ENCODE measurements around the gene INTS11.

The INTS11 gene

DNA sequence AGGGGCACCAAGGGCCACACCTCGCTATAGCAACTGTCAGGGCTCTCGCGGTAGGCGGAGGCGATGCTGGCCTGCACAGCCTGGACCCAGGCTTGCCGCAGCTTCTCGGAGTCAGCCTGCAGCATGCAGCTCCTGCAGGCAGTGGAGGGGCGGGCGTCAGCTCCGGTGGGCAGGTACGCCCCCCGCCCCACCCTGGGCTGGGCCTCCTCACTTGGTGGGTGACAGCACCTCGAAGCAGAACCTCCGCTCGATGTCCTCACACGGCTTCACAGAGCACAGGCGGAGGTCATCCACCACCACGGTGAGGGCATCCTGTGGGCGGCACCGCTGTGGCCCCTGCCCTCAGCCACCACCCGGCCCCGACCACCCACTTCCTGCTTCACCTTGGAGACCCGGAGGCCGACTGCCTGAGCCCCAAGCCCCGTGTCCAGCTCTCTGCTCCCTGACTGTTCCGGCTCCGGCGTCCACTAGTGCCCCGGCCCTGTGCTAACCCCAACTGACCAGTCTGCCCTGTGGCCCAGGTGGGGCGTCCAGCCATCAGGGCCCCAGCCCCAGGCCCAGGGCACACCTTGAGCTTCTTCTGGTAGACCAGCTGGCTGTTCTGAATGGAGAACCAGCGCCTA, 26.5 kb downstream of the INTS11 start:
- DNase-seq = no peak

DNA sequence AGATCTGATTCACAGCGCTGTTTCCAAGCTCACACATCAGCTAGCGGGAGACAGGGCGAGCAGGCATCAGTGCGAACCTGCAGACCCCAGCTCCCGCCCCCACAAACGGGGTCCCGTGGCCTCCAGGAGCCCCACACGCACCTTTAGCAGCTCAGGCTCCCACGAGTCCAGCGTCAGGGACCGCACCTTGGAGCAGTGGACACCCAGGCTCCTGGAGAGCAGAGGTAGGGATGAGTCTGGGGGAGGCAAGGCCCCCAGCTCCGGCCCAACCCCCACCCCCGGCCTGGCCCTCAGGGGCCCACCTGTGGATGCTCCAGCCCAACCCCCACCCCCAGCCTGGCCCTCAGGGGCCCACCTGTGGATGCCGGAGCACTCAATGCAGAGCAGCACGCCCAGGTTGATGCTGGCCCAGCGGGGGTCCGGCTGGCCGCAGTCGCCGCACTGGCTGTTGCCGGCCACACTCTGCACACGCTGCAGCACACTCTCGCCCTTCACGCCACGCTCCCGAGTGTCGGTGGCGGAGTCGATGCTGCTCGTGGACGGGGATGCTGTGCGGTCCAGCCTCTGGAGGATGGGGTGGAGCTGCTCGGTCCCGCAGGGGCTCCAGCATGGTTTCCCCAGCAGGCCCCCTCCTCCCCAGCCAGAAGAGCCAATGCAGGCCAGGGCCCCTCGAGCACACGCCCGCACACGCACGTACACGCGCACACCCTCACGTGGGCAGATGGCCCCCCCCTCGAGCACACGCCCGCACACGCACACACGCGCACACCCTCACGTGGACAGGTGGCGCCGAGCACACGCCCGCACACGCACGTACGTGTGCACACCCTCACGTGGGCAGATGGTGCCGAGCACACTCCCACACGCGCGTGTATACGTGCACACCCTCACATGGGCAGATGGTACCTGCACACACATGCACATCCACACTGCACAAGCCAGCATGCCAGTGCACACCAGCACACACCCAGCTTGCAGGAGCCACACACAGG, 28.1 kb downstream of the INTS11 start:
- no peak for DNase-seq

- DNase-seq = no peak
These were observed 29.1 kb downstream of the INTS11 start for GRCh38 chr1:1295154-1295923.

DNA sequence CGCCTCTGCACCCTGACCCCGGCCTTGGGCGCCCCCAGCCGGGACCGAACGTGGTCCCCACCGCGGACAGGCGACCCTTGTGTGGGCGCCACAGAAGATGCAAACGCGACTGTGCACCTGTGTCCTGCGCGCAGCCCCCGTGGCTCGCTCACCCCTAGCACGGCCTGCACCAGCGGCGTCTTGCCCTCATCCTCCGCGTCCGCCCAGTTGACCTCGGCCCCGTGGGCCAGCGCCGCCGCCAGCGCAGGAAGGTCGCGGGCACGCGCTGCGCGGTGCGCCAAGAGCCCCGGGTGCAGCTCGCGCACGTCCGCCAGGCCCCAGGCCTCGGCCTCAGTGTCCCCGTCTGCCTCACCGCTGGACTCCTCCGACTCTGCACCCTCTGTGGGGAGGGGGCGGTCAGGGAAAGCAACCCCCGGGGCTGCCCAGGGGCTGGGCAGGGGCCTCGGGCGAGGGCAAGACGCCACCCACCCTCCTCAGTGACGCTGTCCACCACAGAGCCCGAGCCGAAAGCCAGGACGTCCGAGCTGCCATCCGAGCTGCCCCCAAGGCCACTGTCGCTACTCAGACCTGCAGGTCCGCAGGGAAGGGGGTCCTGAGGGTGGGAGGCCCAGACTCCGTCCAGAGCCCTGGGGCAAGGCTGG, 30.1 kb downstream of the INTS11 start:
- no peak for DNase-seq

GRCh38 chr1:1293263-1294249, 30.9 kb downstream of the INTS11 start:
- no peak for DNase-seq

DNA sequence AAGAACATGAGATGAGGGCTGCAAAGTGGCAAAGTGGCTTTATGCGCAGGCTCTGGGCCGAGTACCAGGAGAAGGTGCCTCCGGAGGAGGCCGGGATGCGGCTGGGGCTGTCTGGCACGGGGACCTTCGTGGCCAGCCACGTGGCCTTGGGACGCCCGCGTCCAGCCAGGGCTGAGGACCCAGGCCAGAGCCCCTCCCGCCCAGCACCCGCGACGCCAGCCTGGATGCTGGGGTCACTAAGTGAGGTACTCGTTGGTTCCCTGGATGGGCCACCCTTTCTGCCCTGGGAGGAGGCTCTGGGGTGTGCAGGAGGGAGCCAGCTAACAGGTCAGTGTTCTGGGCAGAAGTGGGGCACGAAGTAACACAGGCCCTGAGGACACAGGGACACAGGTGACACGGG, 31.6 kb downstream of the INTS11 start:
- no peak for DNase-seq

DNA sequence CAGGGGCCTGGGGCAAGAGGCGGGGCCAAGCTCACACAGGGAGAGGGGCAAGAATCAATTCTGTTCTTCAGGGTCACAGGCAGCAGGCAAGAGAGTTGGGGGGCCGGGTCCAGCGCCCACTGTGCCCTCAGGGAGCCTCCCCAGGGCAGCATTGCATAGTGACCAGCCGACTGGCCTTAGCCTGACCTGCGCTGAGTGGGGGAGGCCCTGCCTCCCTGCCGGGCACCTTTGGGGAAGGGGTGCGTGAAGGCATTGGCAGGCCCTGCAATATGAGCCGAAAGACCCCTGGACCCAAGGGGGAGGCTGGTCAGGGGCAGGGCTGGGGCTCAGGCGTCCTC, 32.0 kb downstream of the INTS11 start:
- DNase-seq = no peak

DNA sequence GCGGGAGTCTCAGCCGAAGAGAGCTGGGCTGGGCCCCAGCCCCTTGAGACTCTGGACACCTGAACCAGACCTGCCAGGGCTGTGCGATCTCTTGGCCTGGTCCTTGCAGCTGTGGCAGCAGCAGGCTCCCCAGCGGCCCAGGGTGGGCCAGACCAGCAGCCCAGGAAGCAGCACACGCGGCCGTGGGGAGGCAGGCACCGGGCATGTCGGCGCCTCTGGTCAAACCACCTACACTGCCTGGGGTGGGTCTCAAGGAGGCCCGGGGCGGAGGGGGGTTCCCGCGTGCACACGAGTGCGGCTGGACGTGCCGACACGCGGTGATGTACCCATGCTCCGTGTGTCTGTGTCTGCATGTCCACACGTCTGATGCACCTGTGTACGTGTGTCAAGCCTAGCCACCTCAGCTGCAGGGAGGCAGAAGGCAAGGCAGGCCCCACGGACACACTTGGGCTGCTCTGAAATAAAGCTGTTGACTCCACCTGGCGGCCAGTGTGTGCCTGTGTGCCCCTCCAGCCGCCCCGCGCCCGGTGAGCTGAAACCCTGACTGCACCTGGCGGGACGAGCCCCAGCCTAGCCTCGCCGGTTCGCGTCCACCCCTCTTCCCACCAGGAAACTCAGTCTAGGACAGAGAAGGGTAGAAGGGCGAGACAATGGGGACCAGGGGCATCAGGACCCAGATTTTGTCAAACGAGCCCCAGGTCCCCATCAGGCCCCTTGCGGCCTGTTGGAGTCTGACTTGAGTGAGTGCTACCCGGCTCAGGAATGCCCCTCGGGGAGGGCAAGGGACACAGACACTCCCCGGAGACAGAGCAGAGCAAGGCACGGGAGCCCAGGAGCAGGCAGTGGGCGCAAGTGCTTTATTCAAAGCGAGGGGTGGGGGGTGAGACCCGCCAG, 32.7 kb downstream of the INTS11 start:
- peak; percentile 76 to 78 for DNase-seq

GRCh38 chr1:1291023-1291528, 33.4 kb downstream of the INTS11 start:
- DNase-seq = peak in 1 of 2 experiments; percentile 9

DNA sequence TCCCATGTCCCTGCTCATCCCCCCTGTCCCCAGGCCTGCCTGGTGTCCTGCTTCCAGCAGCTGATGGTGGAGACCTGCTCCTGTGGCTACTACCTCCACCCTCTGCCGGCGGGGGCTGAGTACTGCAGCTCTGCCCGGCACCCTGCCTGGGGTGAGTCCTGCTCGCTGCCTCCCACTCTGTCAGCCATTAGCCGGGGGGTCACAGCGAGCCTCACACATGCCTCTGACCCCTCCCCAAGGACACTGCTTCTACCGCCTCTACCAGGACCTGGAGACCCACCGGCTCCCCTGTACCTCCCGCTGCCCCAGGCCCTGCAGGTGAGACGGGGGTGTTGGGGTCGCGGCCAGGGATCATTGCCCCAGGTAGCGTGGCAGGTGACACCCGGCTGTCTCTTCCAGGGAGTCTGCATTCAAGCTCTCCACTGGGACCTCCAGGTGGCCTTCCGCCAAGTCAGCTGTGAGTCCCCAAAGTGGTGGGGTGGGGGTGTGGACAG, 34.2 kb downstream of the INTS11 start:
- DNase-seq = peak; percentile 29 to 42

DNA sequence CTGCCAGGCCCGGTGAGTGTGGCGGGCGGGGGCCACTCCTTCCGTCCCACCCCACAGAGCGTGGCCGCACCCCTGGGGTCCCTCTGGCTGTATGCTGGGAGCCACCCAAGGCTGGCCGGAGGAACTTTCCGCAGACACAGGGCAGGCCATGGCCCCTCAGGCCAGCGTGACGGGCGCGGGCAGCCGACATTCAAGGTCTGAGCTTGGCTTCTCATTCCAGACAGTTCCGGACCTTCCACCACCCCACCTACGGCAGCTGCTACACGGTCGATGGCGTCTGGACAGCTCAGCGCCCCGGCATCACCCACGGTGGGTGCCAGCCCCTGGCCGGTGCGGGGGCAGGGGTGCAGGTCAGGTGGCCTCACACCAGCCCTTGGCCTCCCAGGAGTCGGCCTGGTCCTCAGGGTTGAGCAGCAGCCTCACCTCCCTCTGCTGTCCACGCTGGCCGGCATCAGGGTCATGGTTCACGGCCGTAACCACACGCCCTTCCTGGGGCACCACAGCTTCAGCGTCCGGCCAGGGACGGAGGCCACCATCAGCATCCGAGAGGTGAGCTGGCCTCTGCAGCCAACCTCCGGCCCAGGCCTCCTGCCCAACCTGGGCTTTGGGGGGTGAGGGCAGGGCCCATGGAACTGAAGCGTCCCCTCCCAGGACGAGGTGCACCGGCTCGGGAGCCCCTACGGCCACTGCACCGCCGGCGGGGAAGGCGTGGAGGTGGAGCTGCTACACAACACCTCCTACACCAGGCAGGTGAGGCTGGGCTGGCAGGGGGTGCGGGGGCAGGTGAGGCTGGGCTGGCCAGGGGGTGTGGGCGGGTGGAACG, 37.0 kb downstream of the INTS11 start:
- no peak for DNase-seq

DNA sequence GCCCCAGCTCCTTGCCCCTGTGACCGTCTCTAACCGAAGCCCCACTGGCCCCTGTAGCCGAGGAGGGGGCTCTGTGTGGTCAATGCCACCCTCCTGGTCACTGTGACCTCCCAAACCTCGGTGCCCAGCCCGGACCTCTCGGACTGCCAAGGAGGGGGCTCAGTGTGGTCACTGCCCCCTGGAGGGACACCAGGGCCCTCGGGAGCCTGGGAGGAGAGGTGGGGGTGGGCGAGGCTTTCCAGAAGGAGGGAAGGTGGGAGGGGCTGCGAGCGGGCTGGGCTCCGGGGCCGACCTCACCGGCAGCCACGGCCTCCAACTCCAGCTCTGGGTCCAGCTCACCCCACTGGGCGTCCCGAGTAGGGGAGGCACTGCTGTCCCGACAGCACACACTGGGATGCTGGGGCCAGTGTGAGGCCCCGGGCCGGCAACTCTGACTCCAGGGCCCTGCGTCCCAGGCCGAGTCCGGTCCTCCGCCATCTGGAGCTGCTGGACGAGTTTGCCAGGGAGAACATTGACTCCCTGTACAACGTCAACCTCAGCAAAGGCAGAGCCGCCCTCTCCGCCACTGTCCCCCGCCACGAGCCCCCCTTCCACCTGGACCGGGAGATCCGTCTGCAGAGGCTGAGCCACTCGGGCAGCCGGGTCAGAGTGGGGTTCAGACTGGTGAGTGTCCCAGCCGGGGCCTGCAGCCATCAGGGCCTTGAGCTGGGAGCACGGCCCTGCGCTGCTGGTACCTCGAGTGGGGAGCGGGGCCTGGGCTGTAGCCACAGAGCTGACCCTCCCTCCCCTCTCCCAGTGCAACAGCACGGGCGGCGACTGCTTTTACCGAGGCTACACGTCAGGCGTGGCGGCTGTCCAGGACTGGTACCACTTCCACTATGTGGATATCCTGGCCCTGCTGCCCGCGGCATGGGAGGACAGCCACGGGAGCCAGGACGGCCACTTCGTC, 37.9 kb downstream of the INTS11 start:
- DNase-seq = no peak

- DNase-seq = no peak
These were observed 38.7 kb downstream of the INTS11 start for GRCh38 chr1:1285611-1286311.

DNA sequence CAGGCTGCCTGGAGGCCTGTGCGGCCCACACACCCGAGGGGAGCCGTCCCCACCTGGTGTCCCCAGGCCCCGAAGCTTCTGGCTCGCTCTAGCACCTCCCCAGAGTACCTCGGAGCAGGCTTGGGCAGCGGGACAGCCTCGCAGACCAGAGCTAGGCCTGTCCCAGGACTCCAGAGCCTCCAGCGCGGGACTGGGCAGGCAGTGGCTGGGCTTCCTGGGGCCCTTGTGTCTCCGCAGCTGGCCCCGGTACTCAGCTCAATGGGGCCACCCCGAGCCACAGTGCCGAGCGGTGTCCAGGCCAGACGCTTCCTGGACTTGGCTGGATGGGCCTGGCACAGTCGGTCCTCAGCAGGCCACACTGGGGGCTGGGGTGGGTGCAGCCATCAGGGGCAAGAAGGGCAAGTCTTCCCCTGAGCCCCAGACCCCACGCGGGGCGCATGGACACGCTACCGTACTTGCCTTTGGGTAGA, 39.3 kb downstream of the INTS11 start:
- DNase-seq = no peak

DNA sequence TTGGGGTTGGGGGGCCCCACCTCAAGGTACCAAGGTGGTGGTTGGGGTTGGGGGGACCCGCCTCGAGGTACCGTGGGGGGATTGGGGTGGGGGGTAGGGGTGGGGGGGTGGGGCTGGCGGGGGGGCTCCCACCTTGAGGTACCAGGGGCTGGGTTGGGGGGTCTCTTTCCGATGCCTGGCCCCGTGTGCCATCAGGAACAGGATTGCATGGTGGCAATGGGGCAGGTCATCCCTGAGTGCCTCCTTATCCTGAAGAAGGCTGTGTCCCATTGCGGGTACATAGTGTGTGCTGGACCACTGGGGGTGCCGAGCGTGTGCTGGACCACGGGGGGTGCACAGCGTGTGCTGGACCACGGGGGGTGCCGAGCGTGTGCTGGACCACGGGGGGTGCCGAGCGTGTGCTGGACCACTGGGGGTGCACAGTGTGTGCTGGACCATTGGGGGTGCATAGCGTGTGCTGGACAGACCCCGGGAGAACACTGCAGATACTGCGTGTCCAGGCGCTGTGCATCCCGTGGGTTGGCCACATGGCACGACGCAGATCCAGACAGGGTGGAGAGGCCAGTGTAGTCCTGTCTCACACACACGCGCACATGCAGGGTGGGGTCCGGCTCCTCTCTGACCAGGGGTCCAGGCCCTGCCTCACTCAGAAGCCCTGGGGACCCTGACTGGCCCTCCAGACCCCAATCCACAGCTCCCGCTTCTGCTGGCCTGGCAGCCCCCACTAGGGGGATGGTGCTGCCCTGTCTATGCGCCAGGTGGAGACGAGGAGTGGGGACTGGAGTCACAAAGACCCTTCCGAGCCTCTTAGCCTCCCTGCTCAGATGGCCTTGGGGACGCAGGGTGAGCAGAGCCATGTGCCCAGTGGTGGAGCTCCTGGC, 40.0 kb downstream of the INTS11 start:
- DNase-seq = no peak

GRCh38 chr1:1283821-1284220, 40.6 kb downstream of the INTS11 start:
- DNase-seq = no peak

All from NCI-H2081 (cell line).